Keratinocyte (primary cell): ENCODE results near the gene COPZ2. TPM values are rescaled to one million over a fixed set of nuclear protein-coding genes. Genes with fewer than 3 reads are reported as not detected.

ENCODE experiments used
- DNase-seq: peaks from one replicate; pipeline ENCODE4 v3.0.0-alpha.2; 2011; ENCODE audit warnings: low read depth, missing footprints, low spot score
- FAIRE-seq: peaks from 2 replicates; lab custom pipeline; 2011; peaks lifted over from hg19 to GRCh38; lab: Jason Lieb, UNC
- H2AFZ ChIP-seq: 2 replicates; pipeline ENCODE4 v1.6.0; 2012; ENCODE audit warnings: low read length, control low read depth, inconsistent platforms; ENCODE audit not compliant: control insufficient read depth
- H3K27ac ChIP-seq: 2 replicates; pipeline ENCODE4 v1.5.1; 2011; ENCODE audit warnings: low read length; ENCODE audit not compliant: control insufficient read depth, insufficient read depth
- H3K27me3 ChIP-seq: 3 replicates; pipeline ENCODE4 v1.6.0; 2011; ENCODE audit warnings: low read length; ENCODE audit not compliant: control insufficient read depth, insufficient read depth; ENCODE audit errors: extremely low read depth
- H3K36me3 ChIP-seq, 2 experiments: 2 replicates in 1 of 2; 3 replicates in 1 of 2; pipeline ENCODE4 v1.5.1; 2011; ENCODE audit warnings: low read length in 2 of 2, mild to moderate bottlenecking in 1 of 2; ENCODE audit not compliant: control insufficient read depth in 2 of 2, insufficient read depth in 2 of 2; ENCODE audit errors: extremely low read depth in 1 of 2
- H3K4me1 ChIP-seq: 3 replicates; pipeline ENCODE4 v1.5.1; 2011; ENCODE audit warnings: low read length; ENCODE audit not compliant: control insufficient read depth, insufficient read depth; ENCODE audit errors: extremely low read depth
- H3K4me2 ChIP-seq: 3 replicates; pipeline ENCODE4 v1.6.0; 2011; ENCODE audit warnings: low read depth, low read length; ENCODE audit not compliant: control insufficient read depth, insufficient read depth; ENCODE audit errors: extremely low read depth
- H3K4me3 ChIP-seq, 3 experiments: fragments of 200-600 bp in 1 of 3; sonication (generic) in 1 of 3; 2 replicates in 2 of 3; 3 replicates in 1 of 3; pipeline ENCODE4 v1.5.1; 2011 to 2016; ENCODE audit warnings: low read length in 3 of 3, mild to moderate bottlenecking in 3 of 3, control low read depth in 2 of 3, inconsistent platforms in 1 of 3, low read depth in 1 of 3, mixed read lengths in 1 of 3, mixed run types in 1 of 3, moderate library complexity in 1 of 3; ENCODE audit not compliant: control insufficient read depth in 2 of 3, insufficient read depth in 2 of 3; ENCODE audit errors: extremely low read depth in 1 of 3
- H3K79me2 ChIP-seq: 2 replicates; pipeline ENCODE4 v1.6.0; 2012; ENCODE audit warnings: low read length; ENCODE audit not compliant: control insufficient read depth, insufficient read depth
- H3K9ac ChIP-seq: 3 replicates; pipeline ENCODE4 v1.6.0; 2011; ENCODE audit warnings: low read length; ENCODE audit not compliant: control insufficient read depth, insufficient read depth; ENCODE audit errors: extremely low read depth
- H3K9me1 ChIP-seq: 3 replicates; pipeline ENCODE4 v1.6.0; 2011; ENCODE audit warnings: low read length; ENCODE audit not compliant: control insufficient read depth, insufficient read depth; ENCODE audit errors: extremely low read depth
- H3K9me3 ChIP-seq: 2 replicates; pipeline ENCODE4 v1.5.1; 2012; ENCODE audit warnings: low read depth, low read length; ENCODE audit not compliant: control insufficient read depth
- H4K20me1 ChIP-seq: 3 replicates; pipeline ENCODE4 v1.6.0; 2011; ENCODE audit warnings: low read length; ENCODE audit not compliant: control insufficient read depth, insufficient read depth; ENCODE audit errors: extremely low read depth
- CTCF ChIP-seq, 3 experiments: IDR thresholded peaks in 1 of 3; conservative IDR thresholded peaks in 1 of 3; optimal IDR thresholded peaks in 1 of 3; 2 replicates in 2 of 3; 3 replicates in 1 of 3; pipeline versions ENCODE3 to v1.5.1; 2011; ENCODE audit warnings: low read length in 3 of 3, mild to moderate bottlenecking in 3 of 3, moderate library complexity in 2 of 3, control low read depth in 1 of 3, inconsistent platforms in 1 of 3; ENCODE audit not compliant: insufficient read depth in 2 of 3; ENCODE audit errors: extremely low read depth in 1 of 3
- EZH2 ChIP-seq: IDR thresholded peaks from one replicate; pipeline ENCODE4 v1.6.1; 2012; ENCODE audit warnings: inconsistent platforms, mild to moderate bottlenecking, low read length, moderate library complexity
- dilution Hi-C: fragments of 300-500 bp; cut with MboI; formaldehyde crosslinking; loops from one replicate; pipeline ENCODE4 v1.7.0; 2020; ENCODE audit warnings: low sequenced_read_pairs; ENCODE audit not compliant: extremely low pct_ligation_motif_present
- polyA plus RNA-seq, 5 experiments: library from polyadenylated mRNA; depleted of rRNA in 3 of 5; stranded (reverse) in 3 of 5; stranded (forward) in 1 of 5; unstranded in 1 of 5; fragments of >200 nt; gene quantifications; 1 replicate in 1 of 5; 2 replicates in 3 of 5; 3 replicates in 1 of 5; pipeline versions ENCODE4 v1.2.1 to v1.2.3, GENCODE V29; 2011 to 2012; ENCODE audit warnings: missing spikeins in 2 of 5, low read depth in 1 of 5, low replicate concordance in 1 of 5

Gene COPZ2
- polyA plus RNA-seq, 1 donor (not counting 4 experiments of a cell fraction or from before 2014, with no cell fraction given): 11.1 TPM

GRCh38 chr17:48001197-48001596 lies 36.4 kb downstream of the COPZ2 start:
- H3K36me3 ChIP-seq: no peaks in the 10 kb centered on the region
- DNase-seq: no peak
- H3K4me2 ChIP-seq: no peak overlapping the region
- no peak for TF ChIP-seq CTCF (optimal IDR thresholded peaks at IDR 0.05 in 1 of 3, IDR thresholded peaks at IDR 0.05 in 1 of 3, conservative IDR thresholded peaks at IDR 0.05 in 1 of 3; ENCODE audit: extremely low read depth in 1 of 3, insufficient read depth in 2 of 3, low read length in 3 of 3)
- TF ChIP-seq EZH2: no peak
- no peak overlapping the region for H3K27ac ChIP-seq
- no peak for FAIRE-seq
- no peaks in the 10 kb centered on the region for H4K20me1 ChIP-seq
- dilution Hi-C loops: no loop called here
- H3K9ac ChIP-seq: no peak overlapping the region
- no peaks in the 10 kb centered on the region for H3K79me2 ChIP-seq
- no peaks in the 10 kb centered on the region for H3K9me3 ChIP-seq
- H3K27me3 ChIP-seq: no peaks in the 10 kb centered on the region
- peaks cover 19% of the 10 kb centered on the region for H3K4me1 ChIP-seq
- H3K4me3 ChIP-seq: no peak overlapping the region
- H3K9me1 ChIP-seq: no peaks in the 10 kb centered on the region
- no peak overlapping the region for H2AFZ ChIP-seq

DNA sequence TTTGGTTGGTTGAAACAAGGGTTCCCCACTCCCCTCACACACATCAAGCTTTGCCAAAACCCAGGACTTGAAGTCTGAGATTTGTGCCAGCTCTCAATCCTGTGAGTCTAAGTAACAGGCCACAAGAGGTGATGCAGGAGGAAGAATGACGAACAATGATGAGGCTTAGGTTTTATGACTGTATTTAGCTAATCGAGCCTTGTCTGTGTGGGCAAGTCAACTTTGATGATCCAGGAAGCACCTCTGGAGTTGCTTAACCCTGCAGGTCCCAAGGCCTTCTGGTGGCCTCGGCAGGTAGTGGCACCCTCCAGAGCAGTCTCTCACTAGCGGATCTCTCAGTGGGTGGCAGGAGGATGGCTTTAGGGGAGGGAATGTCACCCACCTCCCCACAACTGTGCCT lies 38.0 kb downstream of the COPZ2 start:
- dilution Hi-C loops: no loop called here
- Histone ChIP-seq H3K9me1 (no peaks in the 10 kb centered on the region), H3K79me2 (no peaks in the 10 kb centered on the region), H3K9me3 (no peaks in the 10 kb centered on the region), H3K4me3 (no peak overlapping the region), H3K4me2 (no peak overlapping the region), H3K9ac (no peak overlapping the region), H3K27ac (no peak overlapping the region), H3K4me1 (peaks cover 11% of the 10 kb centered on the region), H3K27me3 (no peaks in the 10 kb centered on the region), H3K36me3 (no peaks in the 10 kb centered on the region), H4K20me1 (no peaks in the 10 kb centered on the region), H2AFZ (no peak overlapping the region)
- FAIRE-seq (no peak), DNase-seq (no peak)
- TF ChIP-seq CTCF (optimal IDR thresholded peaks at IDR 0.05 in 1 of 3, IDR thresholded peaks at IDR 0.05 in 1 of 3, conservative IDR thresholded peaks at IDR 0.05 in 1 of 3; ENCODE audit: extremely low read depth in 1 of 3, insufficient read depth in 2 of 3, low read length in 3 of 3): no peak
- no peak for TF ChIP-seq EZH2
